NT2/D1 (cell line): Measurements from ENCODE around the gene NDNF.

ENCODE experiments used
- DNase-seq: peaks from one replicate; pipeline ENCODE4 v3.0.0-alpha.2; 2011; ENCODE audit warnings: low read depth, low spot score
- H3K27me3 ChIP-seq: 2 replicates; pipeline ENCODE4 v1.6.0; 2011; ENCODE audit warnings: mild to moderate bottlenecking; ENCODE audit not compliant: insufficient read length, insufficient read depth
- H3K36me3 ChIP-seq: 2 replicates; pipeline ENCODE4 v1.6.1; 2011; ENCODE audit warnings: mild to moderate bottlenecking, low read length, mixed read lengths; ENCODE audit not compliant: insufficient read depth, insufficient read length
- H3K4me1 ChIP-seq: 2 replicates; pipeline ENCODE4 v1.5.1; 2011; ENCODE audit not compliant: insufficient read depth, insufficient read length
- H3K4me3 ChIP-seq: 2 replicates; pipeline ENCODE4 v1.5.1; 2011; ENCODE audit warnings: low read depth; ENCODE audit not compliant: insufficient read length
- H3K9ac ChIP-seq: 2 replicates; pipeline ENCODE4 v1.6.0; 2011; ENCODE audit warnings: low read depth; ENCODE audit not compliant: insufficient read length
- H3K9me3 ChIP-seq: 2 replicates; pipeline ENCODE4 v1.5.1; 2011; ENCODE audit warnings: mild to moderate bottlenecking, low read length; ENCODE audit not compliant: insufficient read depth
- SUZ12 ChIP-seq: IDR thresholded peaks from 2 replicates; pipeline ENCODE4 v1.6.1; 2011; ENCODE audit not compliant: insufficient read length, insufficient read depth; ENCODE audit errors: extremely low read depth
- YY1 ChIP-seq: IDR thresholded peaks from 2 replicates; pipeline ENCODE4 v1.6.1; 2011; ENCODE audit not compliant: insufficient read length, insufficient read depth
- ZNF274 ChIP-seq: IDR thresholded peaks from 2 replicates; pipeline ENCODE4 v1.6.1; 2011; ENCODE audit warnings: mild to moderate bottlenecking, low read depth, low read length

Gene NDNF

GRCh38 chr4:121016611-121017010, 55.7 kb downstream of the NDNF start:
- Histone ChIP-seq H3K9ac (no peak overlapping the region), H3K27me3 (no peaks in the 10 kb centered on the region), H3K9me3 (no peaks in the 10 kb centered on the region), H3K4me3 (no peak overlapping the region), H3K4me1 (no peaks in the 10 kb centered on the region), H3K36me3 (no peaks in the 10 kb centered on the region)
- no peak for TF ChIP-seq SUZ12
- no peak for TF ChIP-seq YY1
- TF ChIP-seq ZNF274 = no peak
- DNase-seq = no peak

- H3K27me3 ChIP-seq = no peaks in the 10 kb centered on the region
- H3K9ac ChIP-seq = no peak overlapping the region
- no peaks in the 10 kb centered on the region for H3K36me3 ChIP-seq
- no peak overlapping the region for H3K4me3 ChIP-seq
- H3K4me1 ChIP-seq = no peaks in the 10 kb centered on the region
- DNase-seq = no peak
- TF ChIP-seq YY1 (no peak), SUZ12 (no peak), ZNF274 (no peak)
- no peaks in the 10 kb centered on the region for H3K9me3 ChIP-seq
These were observed 56.9 kb downstream of the NDNF start for GRCh38 chr4:121015421-121015820.

GRCh38 chr4:121014544-121014943, 57.8 kb downstream of the NDNF start:
- DNase-seq = no peak
- TF ChIP-seq ZNF274 (no peak), YY1 (no peak), SUZ12 (no peak)
- Histone ChIP-seq H3K4me1 (no peaks in the 10 kb centered on the region), H3K9ac (no peak overlapping the region), H3K4me3 (no peak overlapping the region), H3K27me3 (no peaks in the 10 kb centered on the region), H3K36me3 (no peaks in the 10 kb centered on the region), H3K9me3 (no peaks in the 10 kb centered on the region)

GRCh38 chr4:121011780-121012340, 60.5 kb downstream of the NDNF start:
- H3K4me1 ChIP-seq = no peaks in the 10 kb centered on the region
- no peak overlapping the region for H3K9ac ChIP-seq
- no peaks in the 10 kb centered on the region for H3K9me3 ChIP-seq
- DNase-seq = no peak
- no peak overlapping the region for H3K4me3 ChIP-seq
- TF ChIP-seq YY1 (no peak), ZNF274 (no peak), SUZ12 (no peak)
- H3K36me3 ChIP-seq = no peaks in the 10 kb centered on the region
- H3K27me3 ChIP-seq = no peaks in the 10 kb centered on the region

GRCh38 chr4:121011138-121011537, 61.2 kb downstream of the NDNF start:
- H3K4me1 ChIP-seq = no peaks in the 10 kb centered on the region
- H3K36me3 ChIP-seq = no peaks in the 10 kb centered on the region
- no peak for DNase-seq
- no peaks in the 10 kb centered on the region for H3K9me3 ChIP-seq
- TF ChIP-seq YY1 (no peak), SUZ12 (no peak), ZNF274 (no peak)
- no peaks in the 10 kb centered on the region for H3K27me3 ChIP-seq
- no peak overlapping the region for H3K9ac ChIP-seq
- no peak overlapping the region for H3K4me3 ChIP-seq

- no peak overlapping the region for H3K4me3 ChIP-seq
- no peaks in the 10 kb centered on the region for H3K4me1 ChIP-seq
- DNase-seq = no peak
- H3K9me3 ChIP-seq = no peaks in the 10 kb centered on the region
- H3K36me3 ChIP-seq = no peaks in the 10 kb centered on the region
- no peaks in the 10 kb centered on the region for H3K27me3 ChIP-seq
- H3K9ac ChIP-seq = no peak overlapping the region
- TF ChIP-seq YY1 (no peak), SUZ12 (no peak), ZNF274 (no peak)
These were observed 62.5 kb downstream of the NDNF start for GRCh38 chr4:121009578-121010478.

- H3K9me3 ChIP-seq = peaks cover 11% of the 10 kb centered on the region; the same call in 1 of the 2 replicates
- H3K9ac ChIP-seq = no peak overlapping the region
These were observed 64.7 kb downstream of the NDNF start for GRCh38 chr4:121007660-121008059.

More at GRCh38 chr4:121007660-121008059, 64.7 kb downstream of the NDNF start:
- TF ChIP-seq ZNF274 (no peak), YY1 (no peak), SUZ12 (no peak)
- Histone ChIP-seq H3K36me3 (no peaks in the 10 kb centered on the region), H3K4me1 (no peaks in the 10 kb centered on the region), H3K4me3 (no peak overlapping the region), H3K27me3 (no peaks in the 10 kb centered on the region)
- no peak for DNase-seq
